ENCODE data around the gene OR2V1.
"Not testable (repeated sequence)": the region's sequence is repeated elsewhere in the genome, so short reads cannot be mapped to it uniquely, and the experiment has no call there.

Gene OR2V1

DNA sequence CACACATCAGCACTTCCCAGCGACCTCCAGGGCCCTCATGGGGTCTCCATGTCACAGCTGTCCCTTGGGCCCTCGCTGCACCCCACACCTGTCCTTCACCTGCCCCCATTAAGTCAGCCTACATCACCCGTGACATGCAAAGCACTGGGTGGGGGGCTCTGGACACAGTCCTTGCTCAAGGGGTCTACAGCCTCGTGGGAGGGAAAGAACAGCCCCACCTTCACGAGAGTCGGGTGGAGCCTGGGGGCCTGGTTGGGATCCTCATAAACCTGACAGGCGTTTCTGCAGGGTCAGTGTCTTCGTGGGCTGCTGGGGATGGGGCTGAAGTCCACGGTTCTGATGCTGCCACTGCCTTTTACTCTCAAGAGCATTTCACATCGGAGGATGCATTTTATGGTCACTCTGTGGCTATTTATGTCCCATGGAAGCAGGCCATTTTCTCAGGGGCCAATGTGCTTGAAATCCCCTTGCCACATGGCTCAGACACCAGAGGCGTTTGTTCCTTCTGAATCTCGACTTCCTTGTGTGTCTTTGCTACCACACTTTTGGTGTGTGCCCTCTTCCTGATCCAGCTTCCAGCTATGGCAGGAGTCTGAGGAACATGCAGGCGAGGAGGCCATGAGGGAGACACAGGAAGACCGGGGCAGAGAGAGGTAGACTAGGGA, at the start of gene OR2V1:
Gene OR2V1 (minus strand): TSS at position 338 of the 665 bp plus-strand sequence. CDS start 5,865 bp downstream, outside the sequence.
- no peaks in the 10 kb centered on the region for H3K4me1 Mint-ChIP-seq (ENCODE audit: low read depth)
- peaks cover 48% of the 10 kb centered on the region for H3K27me3 Mint-ChIP-seq
- no peak within 1 kb of the TSS for H3K27ac Mint-ChIP-seq
- H3K36me3 Mint-ChIP-seq (ENCODE audit: low read depth) = no peaks in the 10 kb centered on the region
- no peaks in the 10 kb centered on the region for H3K9me3 Mint-ChIP-seq
- H3K4me3 Mint-ChIP-seq = no peak within 1 kb of the TSS

DNA sequence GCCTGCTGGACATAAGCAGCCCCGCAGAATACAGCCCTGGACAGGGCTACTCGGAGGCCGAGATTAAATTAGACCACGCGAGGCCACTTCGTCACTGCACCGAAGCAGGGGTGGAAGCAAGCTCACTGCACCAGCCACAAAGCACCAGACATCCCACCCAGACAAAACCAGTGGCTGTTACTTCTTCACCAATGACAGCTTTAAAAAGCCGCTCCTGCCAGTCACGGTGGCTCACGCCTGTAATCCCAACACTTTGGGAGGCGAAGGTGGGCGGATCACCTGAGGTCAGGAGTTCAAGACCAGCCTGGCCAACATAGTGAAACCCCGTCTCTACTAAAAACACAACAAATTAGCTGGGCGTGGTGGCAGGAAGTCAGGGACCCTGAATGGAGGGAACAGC, 46.6 kb upstream of the OR2V1 start:
- Mint-ChIP-seq H3K27ac (peak overlapping the region; percentile 58), H3K4me1 (ENCODE audit: low read depth) (peaks cover 24% of the 10 kb centered on the region), H3K27me3 (peaks cover 27% of the 10 kb centered on the region)
- H3K36me3 Mint-ChIP-seq (ENCODE audit: low read depth); H3K4me3 Mint-ChIP-seq; H3K9me3 Mint-ChIP-seq: not testable (repeated sequence)

DNA sequence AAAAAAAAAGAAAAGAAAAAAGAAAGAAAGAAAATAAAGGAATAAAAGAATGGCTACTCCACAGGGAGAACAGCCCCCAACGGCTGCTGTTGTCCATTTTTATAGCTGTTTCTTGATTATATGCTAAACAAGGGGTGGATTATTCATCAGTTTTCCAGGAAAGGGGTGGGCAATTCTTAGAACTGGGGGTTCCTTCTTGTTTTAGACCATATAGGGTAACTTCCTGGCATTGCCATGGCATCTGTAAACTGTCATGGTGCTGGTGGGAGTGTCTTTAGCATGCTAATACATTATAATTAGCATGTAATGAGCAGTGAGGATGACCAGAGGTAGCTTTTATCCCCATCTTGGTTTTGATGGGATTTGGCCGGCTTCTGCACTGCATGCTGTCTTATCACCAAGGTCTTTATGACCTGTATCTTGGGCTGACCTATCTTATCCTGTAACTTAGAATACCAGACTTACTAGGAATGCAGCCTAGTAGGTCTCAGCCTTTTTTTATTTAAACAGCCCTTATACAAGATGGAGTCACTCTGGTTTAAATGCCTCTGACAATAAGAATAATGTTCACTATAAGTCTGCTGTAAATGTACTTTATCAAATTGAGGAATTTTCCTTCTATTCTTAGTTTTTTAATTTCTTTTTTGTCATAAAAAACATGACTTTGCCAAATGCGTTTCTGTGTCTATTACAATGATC, 45.4 kb upstream of the OR2V1 start:
- H3K9me3 Mint-ChIP-seq = no peaks in the 10 kb centered on the region
- H3K4me3 Mint-ChIP-seq = no peak overlapping the region
- peaks cover 27% of the 10 kb centered on the region for H3K27me3 Mint-ChIP-seq
- H3K36me3 Mint-ChIP-seq (ENCODE audit: low read depth) = no peaks in the 10 kb centered on the region
- peaks cover 18% of the 10 kb centered on the region for H3K4me1 Mint-ChIP-seq (ENCODE audit: low read depth)
- H3K27ac Mint-ChIP-seq = no peak overlapping the region

DNA sequence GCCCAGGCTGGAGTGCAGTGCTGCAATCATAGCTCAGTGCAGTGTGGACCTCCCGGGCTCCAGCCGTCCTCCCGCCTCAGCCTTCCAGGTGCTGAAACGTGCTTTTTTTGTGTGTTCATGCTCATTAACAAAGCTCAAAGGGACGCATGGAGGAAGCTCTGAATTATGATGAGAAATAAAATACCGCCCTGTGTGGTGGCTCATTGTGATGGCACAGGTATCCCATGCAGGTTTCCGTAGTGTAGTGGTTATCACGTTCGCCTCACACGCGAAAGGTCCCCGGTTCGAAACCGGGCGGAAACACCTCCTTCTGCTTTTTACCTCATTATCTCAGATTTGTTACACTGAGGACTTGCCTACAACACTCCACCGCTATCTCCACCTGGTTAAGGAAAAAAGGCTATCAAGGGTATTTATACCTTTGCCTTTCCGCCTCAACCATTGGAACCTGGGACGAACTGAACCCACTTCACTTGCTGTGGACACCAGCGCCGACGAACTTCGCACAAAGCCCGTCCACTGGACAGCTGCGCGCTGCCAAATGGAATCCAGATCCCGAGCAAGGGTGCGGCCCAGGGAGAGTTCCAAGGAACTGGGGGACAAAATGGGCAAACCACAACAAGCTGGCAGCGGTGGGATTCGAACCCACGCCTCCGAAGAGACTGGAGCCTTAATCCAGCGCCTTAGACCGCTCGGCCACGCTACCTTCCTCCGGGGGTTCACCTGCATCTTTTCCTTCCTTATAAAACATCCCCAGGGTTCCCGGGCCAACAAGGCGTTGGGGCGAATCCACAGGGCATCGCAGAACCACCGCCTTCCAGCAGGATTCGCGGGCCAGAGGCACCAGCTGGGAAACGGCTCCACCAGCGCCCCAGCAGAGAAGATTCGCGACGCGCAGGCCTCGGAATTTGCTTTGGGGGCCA, 42.7 kb upstream of the OR2V1 start:
- Mint-ChIP-seq H3K36me3 (ENCODE audit: low read depth) (no peaks in the 10 kb centered on the region), H3K4me3 (peak overlapping the region; percentile 81), H3K4me1 (ENCODE audit: low read depth) (peaks cover 43% of the 10 kb centered on the region), H3K27me3 (peaks cover 48% of the 10 kb centered on the region), H3K9me3 (no peaks in the 10 kb centered on the region), H3K27ac (peak overlapping the region; percentile 84)

DNA sequence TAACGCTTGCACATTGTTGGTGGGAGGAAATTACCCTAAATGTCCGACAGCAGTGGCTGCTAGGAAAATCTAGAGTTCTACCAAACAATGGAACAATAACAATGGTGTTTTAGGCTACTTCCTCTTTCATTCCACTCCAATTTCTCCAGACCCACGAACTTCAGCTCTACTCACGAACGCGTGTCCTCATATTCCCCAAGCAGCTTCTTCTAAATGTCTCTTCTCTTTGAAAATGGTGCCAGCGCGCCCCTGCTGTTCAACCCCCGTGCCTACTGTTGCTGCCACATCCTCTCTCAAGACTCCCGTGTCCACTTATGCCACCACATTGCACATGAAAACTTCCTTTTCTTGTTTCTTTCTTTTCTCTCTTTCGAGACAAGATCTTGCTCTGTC, 42.1 kb upstream of the OR2V1 start:
- peak overlapping the region; percentile 84 for H3K27ac Mint-ChIP-seq
- H3K9me3 Mint-ChIP-seq = no peaks in the 10 kb centered on the region
- peaks cover 49% of the 10 kb centered on the region for H3K4me1 Mint-ChIP-seq (ENCODE audit: low read depth)
- H3K4me3 Mint-ChIP-seq = peak overlapping the region; percentile 81
- peaks cover 53% of the 10 kb centered on the region for H3K27me3 Mint-ChIP-seq
- no peaks in the 10 kb centered on the region for H3K36me3 Mint-ChIP-seq (ENCODE audit: low read depth)

GRCh38 chr5:181171782-181172181, 40.8 kb upstream of the OR2V1 start:
- Mint-ChIP-seq H3K4me3 (no peak overlapping the region), H3K9me3 (no peaks in the 10 kb centered on the region), H3K4me1 (ENCODE audit: low read depth) (peaks cover 60% of the 10 kb centered on the region), H3K27me3 (peaks cover 64% of the 10 kb centered on the region), H3K27ac (no peak overlapping the region), H3K36me3 (ENCODE audit: low read depth) (no peaks in the 10 kb centered on the region)

GRCh38 chr5:181170996-181171395, 40.0 kb upstream of the OR2V1 start:
- H3K27ac Mint-ChIP-seq = no peak overlapping the region

DNA sequence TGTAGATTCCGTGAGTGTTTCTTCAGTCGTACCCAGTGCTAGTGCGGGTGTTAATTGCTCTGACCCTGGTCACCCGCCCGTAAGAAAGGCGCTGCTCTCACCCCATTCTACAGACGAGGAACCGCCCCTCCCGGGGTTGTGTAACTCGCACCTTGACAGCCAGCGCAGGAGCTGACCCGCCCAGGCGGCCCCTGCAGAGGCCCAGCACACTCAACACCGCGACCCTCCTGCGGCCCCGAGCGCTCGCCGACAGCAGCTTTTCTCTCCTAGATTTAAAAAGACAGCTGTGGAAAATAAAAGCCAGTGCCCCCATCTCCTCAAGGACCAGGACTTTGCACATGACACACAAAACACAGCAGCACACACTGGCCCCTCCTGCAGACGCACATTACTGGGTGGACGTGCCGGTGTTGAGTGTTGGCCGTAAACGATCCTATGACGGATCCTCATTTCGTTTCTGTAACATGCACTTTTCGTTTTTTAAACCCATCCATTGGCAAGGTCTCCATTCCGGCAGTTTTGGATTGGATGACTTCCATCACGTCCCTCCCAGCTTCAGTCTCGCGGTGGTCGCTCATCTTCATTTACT, 39.4 kb upstream of the OR2V1 start:
- Mint-ChIP-seq H3K4me1 (ENCODE audit: low read depth) (peaks cover 75% of the 10 kb centered on the region), H3K27ac (peak overlapping the region; percentile 84), H3K27me3 (peaks cover 75% of the 10 kb centered on the region), H3K36me3 (ENCODE audit: low read depth) (no peaks in the 10 kb centered on the region), H3K4me3 (peak overlapping the region; percentile 58), H3K9me3 (no peaks in the 10 kb centered on the region)

More at GRCh38 chr5:181170996-181171395, 40.0 kb upstream of the OR2V1 start:
- Mint-ChIP-seq H3K27me3 (peaks cover 69% of the 10 kb centered on the region), H3K4me1 (ENCODE audit: low read depth) (peaks cover 68% of the 10 kb centered on the region), H3K4me3 (peak overlapping the region; percentile 14), H3K36me3 (ENCODE audit: low read depth) (no peaks in the 10 kb centered on the region), H3K9me3 (no peaks in the 10 kb centered on the region)

GRCh38 chr5:181169459-181170236, 38.7 kb upstream of the OR2V1 start:
- H3K4me3 Mint-ChIP-seq = peak overlapping the region; percentile 58
- H3K4me1 Mint-ChIP-seq (ENCODE audit: low read depth) = peaks cover 78% of the 10 kb centered on the region
- peak overlapping the region; percentile 84 for H3K27ac Mint-ChIP-seq
- H3K36me3 Mint-ChIP-seq (ENCODE audit: low read depth); H3K9me3 Mint-ChIP-seq: not testable (repeated sequence)
- H3K27me3 Mint-ChIP-seq = peaks cover 77% of the 10 kb centered on the region

- Mint-ChIP-seq H3K4me3 (peak overlapping the region; percentile 58), H3K36me3 (ENCODE audit: low read depth) (no peaks in the 10 kb centered on the region), H3K27me3 (peaks cover 75% of the 10 kb centered on the region), H3K27ac (peak overlapping the region; percentile 84), H3K4me1 (ENCODE audit: low read depth) (peaks cover 80% of the 10 kb centered on the region), H3K9me3 (no peaks in the 10 kb centered on the region)
Observed at GRCh38 chr5:181168595-181169118, 37.7 kb upstream of the OR2V1 start.

GRCh38 chr5:181167814-181168488, 37.0 kb upstream of the OR2V1 start:
- H3K27me3 Mint-ChIP-seq = peaks cover 73% of the 10 kb centered on the region
- H3K4me1 Mint-ChIP-seq (ENCODE audit: low read depth) = peaks cover 80% of the 10 kb centered on the region
- no peak overlapping the region for H3K4me3 Mint-ChIP-seq
- H3K36me3 Mint-ChIP-seq (ENCODE audit: low read depth) = no peaks in the 10 kb centered on the region
- H3K9me3 Mint-ChIP-seq = no peaks in the 10 kb centered on the region
- no peak overlapping the region for H3K27ac Mint-ChIP-seq

DNA sequence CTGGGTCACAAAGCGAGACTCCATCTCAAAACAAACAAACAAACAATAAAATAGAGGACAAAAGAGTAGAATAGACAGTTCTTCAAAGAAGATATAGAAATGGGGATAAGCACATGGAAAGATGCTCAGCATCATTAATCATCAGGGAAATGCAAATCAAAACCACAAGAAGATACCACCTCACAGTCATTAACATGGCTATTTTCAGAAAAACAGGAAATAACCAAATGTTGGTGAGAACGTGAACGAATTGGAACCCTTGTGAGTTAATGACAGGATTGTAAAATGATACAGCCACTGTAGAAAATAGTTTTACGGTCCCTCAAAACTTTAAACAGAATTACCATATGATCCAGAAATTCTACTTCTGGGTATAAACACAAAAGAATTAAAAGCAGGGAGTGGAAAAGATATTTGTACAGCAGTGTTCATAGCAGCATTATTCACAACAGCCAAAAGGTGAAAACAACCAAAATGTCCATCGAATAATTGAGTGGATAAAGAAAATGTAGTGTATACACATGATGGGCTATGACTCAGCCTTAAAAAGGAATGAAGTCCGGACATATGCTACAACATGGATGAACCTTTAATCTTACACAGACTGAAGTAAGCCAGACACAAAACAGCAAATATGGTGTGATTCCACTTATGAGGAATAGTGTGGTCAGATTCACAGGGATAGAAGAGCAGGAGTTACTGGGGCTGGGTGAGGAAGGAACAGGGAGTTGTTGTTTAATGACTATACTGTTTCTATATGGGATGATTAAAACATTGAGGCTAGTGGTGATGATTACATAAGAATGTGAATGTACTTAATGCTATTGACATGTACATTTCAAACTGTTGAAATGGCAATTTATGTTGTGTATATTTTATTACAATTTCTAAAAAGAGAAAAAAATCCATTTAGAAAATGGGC, 36.1 kb upstream of the OR2V1 start:
- Mint-ChIP-seq H3K27ac (peak overlapping the region; percentile 39), H3K4me1 (ENCODE audit: low read depth) (peaks cover 79% of the 10 kb centered on the region), H3K9me3 (no peaks in the 10 kb centered on the region), H3K4me3 (peak overlapping the region; percentile 5), H3K27me3 (peaks cover 65% of the 10 kb centered on the region), H3K36me3 (ENCODE audit: low read depth) (no peaks in the 10 kb centered on the region)

Data from stimulated activated naive CD8-positive, alpha-beta T cell treated with anti-CD3 and anti-CD28 coated beads, Interleukin-15, Interleukin-2, amounts not matched to agents 100 ng/mL and 50 ng/mL, for 24 hours (primary cell).